ENCODE measurements around the gene SEC61A1. TPM values are rescaled to one million over a fixed set of nuclear protein-coding genes. Genes with fewer than 3 reads are reported as not detected.

Gene SEC61A1
- total RNA-seq = 100 to 1,000 TPM; 110 to 127 TPM

DNA sequence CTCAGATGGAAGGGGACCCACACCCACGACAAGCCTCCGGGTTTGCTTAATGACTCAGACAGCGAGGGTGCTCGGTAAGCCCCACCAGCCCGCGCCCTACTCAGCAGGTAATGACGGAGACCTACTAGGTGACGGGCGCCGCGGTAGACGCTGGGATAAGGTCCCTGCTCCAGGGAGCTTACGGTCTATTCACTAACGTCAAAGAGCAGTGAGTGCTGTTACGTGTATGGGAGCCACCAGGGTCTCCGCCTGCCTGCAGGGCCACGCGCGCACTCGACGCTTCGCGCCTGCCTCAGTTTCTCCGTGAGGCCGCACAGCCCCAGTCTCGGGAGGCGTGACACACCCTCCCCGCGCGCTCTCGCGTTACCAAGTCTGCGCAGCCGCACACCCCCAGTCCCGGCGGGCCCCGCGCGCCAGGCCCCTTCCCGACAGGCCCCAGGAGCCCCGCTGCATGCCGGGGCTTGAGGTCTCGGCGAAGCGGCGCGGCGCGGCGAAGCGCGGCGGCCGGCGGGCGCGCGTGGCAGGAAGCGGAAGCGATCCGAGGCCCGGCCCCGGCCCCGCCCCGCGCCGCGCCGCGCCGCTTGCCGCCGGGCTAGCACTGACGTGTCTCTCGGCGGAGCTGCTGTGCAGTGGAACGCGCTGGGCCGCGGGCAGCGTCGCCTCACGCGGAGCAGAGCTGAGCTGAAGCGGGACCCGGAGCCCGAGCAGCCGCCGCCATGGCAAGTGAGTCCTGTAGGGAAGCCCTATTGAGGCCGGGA lies at the start of gene SEC61A1:
Gene SEC61A1, plus strand, starts transcription at position 601 of the 758 bp plus-strand sequence. Its CDS starts 116 bp downstream, at position 717.
- DNase-seq (ENCODE audit: low spot score in 2 of 2) (peak; percentile 93 to 97), ATAC-seq (peak; percentile 89 to 95)
- H3K36me3 Mint-ChIP-seq = peaks cover 34 to 40% of the 10 kb centered on the region in 2 donors
- H3K9me3 Mint-ChIP-seq = no peaks in the 10 kb centered on the region
- peak within 1 kb of the TSS; percentile 98 to 99 for H3K27ac Mint-ChIP-seq

- no peaks in the 10 kb centered on the region for H3K36me3 Mint-ChIP-seq
- ATAC-seq (no peak), DNase-seq (ENCODE audit: low spot score in 2 of 2) (no peak)
- H3K9me3 Mint-ChIP-seq = no peaks in the 10 kb centered on the region
- no peak overlapping the region for H3K27ac Mint-ChIP-seq
Observed at GRCh38 chr3:128004661-128005060, 47.6 kb upstream of the SEC61A1 start.

- Mint-ChIP-seq H3K27ac (peak overlapping the region in 1 of 2 donors; percentile 29), H3K36me3 (no peaks in the 10 kb centered on the region), H3K9me3 (no peaks in the 10 kb centered on the region)
- DNase-seq (ENCODE audit: low spot score in 2 of 2) = no peak
- no peak for ATAC-seq
Observed at GRCh38 chr3:128006061-128007032, 45.9 kb upstream of the SEC61A1 start.

DNA sequence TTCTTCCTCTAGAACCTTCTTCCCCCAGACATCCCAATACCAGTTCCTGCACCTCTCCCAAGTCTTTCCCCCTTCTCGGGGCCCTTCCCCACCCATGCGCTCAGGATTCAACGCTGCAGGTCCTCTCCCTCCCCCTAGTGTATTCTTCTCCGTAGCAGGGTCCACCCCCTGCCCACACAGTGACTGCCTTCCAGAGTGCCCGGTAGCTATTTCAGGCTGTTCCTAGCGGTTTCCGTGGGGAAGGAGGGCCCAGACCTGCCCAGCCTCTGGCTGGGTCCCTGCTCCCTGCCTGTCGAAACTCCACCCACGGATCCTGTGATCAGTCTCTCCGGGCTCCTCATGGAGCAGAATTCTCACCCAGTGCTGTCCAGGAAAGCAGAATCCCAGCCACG lies 45.2 kb upstream of the SEC61A1 start:
- DNase-seq (ENCODE audit: low spot score in 2 of 2) = no peak
- ATAC-seq = no peak
- Mint-ChIP-seq H3K36me3 (no peaks in the 10 kb centered on the region), H3K27ac (no peak overlapping the region), H3K9me3 (no peaks in the 10 kb centered on the region)

- DNase-seq (ENCODE audit: low spot score in 2 of 2) = no peak
- no peaks in the 10 kb centered on the region for H3K9me3 Mint-ChIP-seq
- H3K36me3 Mint-ChIP-seq = no peaks in the 10 kb centered on the region
- no peak overlapping the region for H3K27ac Mint-ChIP-seq
- no peak for ATAC-seq
Observed at GRCh38 chr3:128009952-128010846, 42.0 kb upstream of the SEC61A1 start.

DNA sequence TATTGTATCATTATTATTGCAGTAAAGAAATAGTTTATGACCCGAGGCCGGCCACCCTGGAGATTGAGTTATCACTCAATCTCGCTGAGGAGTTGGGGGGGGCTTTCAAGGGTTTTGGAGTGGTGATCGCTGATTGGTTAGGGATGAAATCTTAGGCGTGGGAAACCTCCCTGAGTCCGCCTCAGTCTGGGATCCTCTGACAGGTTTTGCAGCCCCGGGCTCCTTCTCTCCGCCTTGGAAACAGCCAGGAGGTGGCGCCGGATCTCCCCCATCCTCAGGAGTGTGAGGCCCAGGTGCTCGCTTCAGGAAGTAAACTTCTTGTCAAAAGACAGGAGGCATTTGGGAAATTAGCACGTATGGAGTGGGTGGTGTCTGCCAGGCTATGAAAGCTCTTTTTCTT lies 41.1 kb upstream of the SEC61A1 start:
- Mint-ChIP-seq H3K9me3 (no peaks in the 10 kb centered on the region), H3K36me3 (no peaks in the 10 kb centered on the region), H3K27ac (peak overlapping the region in 1 of 2 donors; percentile 11)
- ATAC-seq (peak; percentile 34 to 47), DNase-seq (ENCODE audit: low spot score in 2 of 2) (no peak)

DNA sequence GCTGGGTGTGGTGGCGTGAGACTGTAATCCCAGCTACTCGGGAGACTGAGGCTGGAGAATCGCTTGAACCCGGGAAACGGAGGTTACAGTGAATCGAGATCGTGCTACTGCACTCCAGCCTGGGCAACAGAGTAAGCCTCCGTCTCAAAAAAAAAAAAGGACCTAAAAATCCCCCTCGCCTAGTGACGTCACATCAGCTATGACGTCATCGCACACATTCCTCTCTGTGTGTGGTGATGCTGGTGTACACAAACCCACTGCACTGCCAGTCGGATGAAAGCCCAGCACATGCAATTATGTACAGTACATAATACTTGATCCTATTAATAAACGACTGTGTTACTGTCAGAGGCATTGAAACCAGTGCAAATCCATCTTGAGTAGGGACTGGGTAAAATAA lies 40.2 kb upstream of the SEC61A1 start:
- no peaks in the 10 kb centered on the region for H3K36me3 Mint-ChIP-seq
- H3K9me3 Mint-ChIP-seq = no peaks in the 10 kb centered on the region
- ATAC-seq (no peak), DNase-seq (ENCODE audit: low spot score in 2 of 2) (no peak)
- H3K27ac Mint-ChIP-seq = no peak overlapping the region

GRCh38 chr3:128014548-128014947 lies 37.7 kb upstream of the SEC61A1 start:
- ATAC-seq (no peak), DNase-seq (ENCODE audit: low spot score in 2 of 2) (no peak)
- no peaks in the 10 kb centered on the region for H3K36me3 Mint-ChIP-seq
- no peaks in the 10 kb centered on the region for H3K9me3 Mint-ChIP-seq
- H3K27ac Mint-ChIP-seq = no peak overlapping the region

GRCh38 chr3:128016502-128016901 lies 35.7 kb upstream of the SEC61A1 start:
- no peak overlapping the region for H3K27ac Mint-ChIP-seq
- H3K9me3 Mint-ChIP-seq = no peaks in the 10 kb centered on the region
- ATAC-seq (no peak), DNase-seq (ENCODE audit: low spot score in 2 of 2) (no peak)
- H3K36me3 Mint-ChIP-seq = no peaks in the 10 kb centered on the region

DNA sequence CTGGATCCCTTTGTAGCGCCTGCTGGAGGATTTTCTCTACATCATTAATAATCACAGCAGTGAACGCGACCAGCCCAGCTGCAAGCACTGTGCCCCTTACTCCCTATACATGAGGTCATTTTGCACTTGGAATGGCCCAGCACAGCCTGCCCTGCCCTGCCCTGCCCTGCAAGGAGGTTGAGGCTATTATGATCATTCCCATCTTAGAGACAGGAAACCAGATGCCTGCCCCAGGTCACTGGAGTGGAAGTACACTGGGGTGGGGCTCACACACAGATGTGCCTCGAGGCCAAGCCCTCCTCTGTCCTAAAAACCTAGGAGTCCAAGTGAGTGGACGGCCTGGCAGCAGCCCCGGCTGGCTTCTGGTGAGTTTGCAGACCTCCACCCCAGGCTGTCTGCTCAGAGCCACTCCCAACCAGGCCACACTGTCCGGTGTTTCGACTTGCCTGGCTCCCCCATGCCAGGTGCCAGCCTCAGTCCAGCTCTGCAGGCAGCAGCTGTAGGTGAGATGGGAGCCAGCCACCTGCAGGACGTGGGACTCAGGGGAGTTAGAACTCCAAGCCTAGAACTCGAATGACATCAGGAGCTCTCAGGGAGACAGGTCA lies 30.4 kb upstream of the SEC61A1 start:
- no peak for DNase-seq (ENCODE audit: low spot score in 2 of 2)

GRCh38 chr3:128033102-128033501 lies 19.1 kb upstream of the SEC61A1 start:
- no peak for DNase-seq (ENCODE audit: low spot score in 2 of 2)
- ATAC-seq = no peak
- H3K9me3 Mint-ChIP-seq = no peaks in the 10 kb centered on the region
- H3K27ac Mint-ChIP-seq = no peak overlapping the region
- no peaks in the 10 kb centered on the region for H3K36me3 Mint-ChIP-seq

More for the DNA sequence above, 30.4 kb upstream of the SEC61A1 start:
- no peak overlapping the region for H3K27ac Mint-ChIP-seq
- H3K9me3 Mint-ChIP-seq = no peaks in the 10 kb centered on the region
- H3K36me3 Mint-ChIP-seq = no peaks in the 10 kb centered on the region
- no peak for ATAC-seq

DNA sequence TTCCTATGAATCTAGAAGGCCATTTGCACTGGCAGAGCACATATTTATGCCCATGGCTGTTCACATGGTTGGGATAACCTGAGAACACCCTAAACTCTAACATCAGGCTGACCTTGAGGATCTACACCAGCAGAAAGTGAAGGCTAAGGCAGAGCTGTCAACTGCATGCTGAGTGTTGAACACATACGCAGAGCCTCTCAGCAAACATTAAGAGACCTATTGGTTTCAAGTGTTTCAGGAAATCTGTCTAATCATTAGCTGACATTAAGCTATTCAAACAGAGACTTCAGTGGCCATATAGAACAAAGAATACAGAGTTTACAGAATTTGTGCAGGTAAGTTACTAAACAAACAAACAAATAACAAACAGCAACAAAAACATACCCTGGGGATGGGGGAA lies 16.1 kb upstream of the SEC61A1 start:
- DNase-seq (ENCODE audit: low spot score in 2 of 2) (no peak), ATAC-seq (no peak)
- H3K27ac Mint-ChIP-seq = no peak overlapping the region

DNA sequence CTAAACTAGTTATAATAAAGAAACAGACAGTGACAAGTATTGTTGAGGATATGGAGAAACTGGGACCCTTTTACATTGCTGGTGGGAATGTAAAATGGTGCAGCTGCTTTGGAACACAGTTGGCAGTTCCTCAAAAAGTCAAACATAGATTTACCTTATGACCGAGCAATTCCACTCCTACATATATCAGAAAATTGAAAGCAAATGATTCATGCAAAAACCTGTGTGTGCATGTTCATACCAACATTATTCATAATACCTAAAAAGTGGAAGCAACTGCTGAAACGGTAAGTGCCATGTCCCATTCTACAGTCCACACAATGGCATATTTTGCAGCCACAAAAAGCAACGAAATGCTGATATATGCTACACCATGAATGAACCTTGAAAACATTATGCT lies 12.2 kb upstream of the SEC61A1 start:
- Mint-ChIP-seq H3K36me3 (no peaks in the 10 kb centered on the region), H3K27ac (no peak overlapping the region), H3K9me3 (no peaks in the 10 kb centered on the region)
- DNase-seq (ENCODE audit: low spot score in 2 of 2) (no peak), ATAC-seq (no peak)

More for the DNA sequence above, 16.1 kb upstream of the SEC61A1 start:
- no peaks in the 10 kb centered on the region for H3K9me3 Mint-ChIP-seq
- no peaks in the 10 kb centered on the region for H3K36me3 Mint-ChIP-seq

GRCh38 chr3:128040660-128041059 lies 11.6 kb upstream of the SEC61A1 start:
- Mint-ChIP-seq H3K27ac (no peak overlapping the region), H3K9me3 (no peaks in the 10 kb centered on the region), H3K36me3 (no peaks in the 10 kb centered on the region)
- ATAC-seq = no peak
- DNase-seq (ENCODE audit: low spot score in 2 of 2) = no peak

DNA sequence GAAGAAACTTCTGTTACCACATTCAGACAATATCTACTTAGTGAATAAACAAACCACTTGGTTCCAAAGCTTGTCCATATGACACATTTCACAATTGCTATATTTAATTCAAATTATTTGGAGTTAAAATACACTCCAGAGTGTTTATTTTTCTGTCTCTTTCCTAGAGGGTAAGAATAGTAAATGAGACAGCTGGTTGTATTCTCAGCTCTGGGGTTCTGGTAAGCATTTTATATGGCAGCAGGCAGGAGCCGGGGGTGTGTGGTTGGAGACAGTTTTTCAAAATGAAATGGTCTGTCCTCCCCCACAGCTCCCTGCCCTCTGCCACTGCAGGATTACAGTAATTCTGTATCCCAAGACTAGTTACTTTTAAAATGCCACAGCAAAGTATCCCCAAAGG lies 10.9 kb upstream of the SEC61A1 start:
- Mint-ChIP-seq H3K36me3 (no peaks in the 10 kb centered on the region), H3K27ac (no peak overlapping the region), H3K9me3 (no peaks in the 10 kb centered on the region)
- ATAC-seq = no peak
- DNase-seq (ENCODE audit: low spot score in 2 of 2) = no peak

- ATAC-seq = no peak
- Mint-ChIP-seq H3K36me3 (peaks cover 32 to 38% of the 10 kb centered on the region in 2 donors), H3K27ac (no peak overlapping the region), H3K9me3 (no peaks in the 10 kb centered on the region)
- no peak for DNase-seq (ENCODE audit: low spot score in 2 of 2)
Observed at GRCh38 chr3:128050597-128050996, 1.6 kb upstream of the SEC61A1 start.

Data from activated naive CD4-positive, alpha-beta T cell treated with anti-CD3 and anti-CD28 coated beads, Interleukin-2, amount 50 U/mL, for 72 hours (primary cell).